ENCODE data around the gene AMIGO1. TPM values are rescaled to one million over a fixed set of nuclear protein-coding genes. Genes with fewer than 3 reads are reported as not detected.
A peak's percentile ranks its signal among the peaks of the same experiment; 100 is the strongest.

AMIGO1 gene, protein sequence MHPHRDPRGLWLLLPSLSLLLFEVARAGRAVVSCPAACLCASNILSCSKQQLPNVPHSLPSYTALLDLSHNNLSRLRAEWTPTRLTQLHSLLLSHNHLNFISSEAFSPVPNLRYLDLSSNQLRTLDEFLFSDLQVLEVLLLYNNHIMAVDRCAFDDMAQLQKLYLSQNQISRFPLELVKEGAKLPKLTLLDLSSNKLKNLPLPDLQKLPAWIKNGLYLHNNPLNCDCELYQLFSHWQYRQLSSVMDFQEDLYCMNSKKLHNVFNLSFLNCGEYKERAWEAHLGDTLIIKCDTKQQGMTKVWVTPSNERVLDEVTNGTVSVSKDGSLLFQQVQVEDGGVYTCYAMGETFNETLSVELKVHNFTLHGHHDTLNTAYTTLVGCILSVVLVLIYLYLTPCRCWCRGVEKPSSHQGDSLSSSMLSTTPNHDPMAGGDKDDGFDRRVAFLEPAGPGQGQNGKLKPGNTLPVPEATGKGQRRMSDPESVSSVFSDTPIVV
- 19.3 TPM for total RNA-seq
- long read RNA-seq, full-length matches to known transcripts = 39 of 64 reads
- long read RNA-seq, partial matches to known transcripts = 2 of 64 reads
- long read RNA-seq, other reads (novel, unspliced or antisense) = 23 of 64 reads

DNA sequence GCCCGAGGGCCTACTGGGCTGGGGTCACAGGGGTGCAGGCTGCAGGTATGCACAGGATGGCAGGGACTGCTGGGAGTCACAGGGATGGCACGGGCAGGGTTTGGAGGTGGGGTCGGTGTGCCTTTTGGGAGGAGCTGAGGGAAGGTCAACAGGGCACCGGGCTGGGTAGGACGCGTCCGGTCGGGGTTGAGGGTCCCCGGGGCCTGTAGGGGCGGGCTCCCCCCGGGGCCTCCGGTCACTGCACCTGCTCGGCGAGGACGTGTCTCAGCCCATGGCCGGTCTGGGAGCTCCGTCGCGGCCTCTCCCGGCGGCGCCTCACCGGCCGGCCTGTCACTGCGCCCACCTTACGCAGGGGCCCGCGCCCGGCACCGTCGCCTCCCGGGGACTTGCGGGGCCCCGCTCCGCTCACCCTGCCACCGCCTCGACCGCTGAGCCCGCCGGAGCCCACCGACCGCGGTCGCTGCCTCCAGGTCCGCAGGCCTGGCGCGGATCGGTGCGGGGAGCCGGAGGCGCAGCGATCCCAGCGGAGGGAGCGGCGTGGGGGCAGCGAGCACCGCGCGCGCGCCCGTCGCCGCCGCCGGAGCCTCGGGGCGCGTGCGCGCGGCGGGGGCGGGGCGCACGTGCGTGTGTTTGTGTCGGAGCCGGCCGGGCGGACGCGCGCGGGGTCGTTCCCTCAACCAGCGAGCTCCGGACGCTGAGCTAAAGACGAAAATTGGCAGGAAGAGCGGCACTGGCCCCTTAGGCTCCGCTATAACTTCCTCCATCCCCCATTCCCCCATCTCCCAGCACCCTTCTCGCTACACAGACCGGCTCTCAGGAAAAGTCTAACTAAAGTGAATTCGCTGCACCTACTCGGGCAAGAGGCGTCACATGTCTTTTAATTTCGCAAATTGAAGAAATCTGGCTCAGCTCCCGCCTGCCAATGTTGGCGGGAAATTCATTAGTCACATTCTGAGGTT lies at the start of gene AMIGO1:
TSS of gene AMIGO1 (minus strand) at position 552 of the 959 bp plus-strand sequence. CDS start 815 bp downstream, outside the sequence.
- ATAC-seq (ENCODE audit: poor library complexity) = peak; percentile 94
- peak; percentile 84 for DNase-seq
- intact Hi-C loops (cut with DNase I) = no loop called here

DNA sequence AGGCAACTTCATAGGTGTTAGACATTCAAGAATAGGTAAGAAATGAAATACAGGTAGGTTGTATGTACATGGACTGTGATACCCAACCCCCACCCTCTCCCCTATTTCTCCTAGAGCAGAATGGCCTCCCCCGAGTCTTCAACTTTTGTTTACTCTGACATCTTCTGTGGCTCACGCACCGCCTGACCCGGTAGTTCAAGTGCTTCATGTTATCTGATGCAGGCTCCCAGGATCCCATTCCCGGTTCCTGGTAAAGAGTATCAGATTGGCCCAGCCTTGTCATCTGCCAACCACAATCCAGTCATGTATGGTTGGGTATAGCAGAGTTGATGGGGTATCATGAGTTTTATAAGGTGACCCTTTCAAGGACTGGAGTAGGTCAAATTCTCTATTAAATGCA lies 48.0 kb upstream of the AMIGO1 start:
- DNase-seq = no peak
- intact Hi-C loops (cut with DNase I) = no loop called here
- ATAC-seq (ENCODE audit: poor library complexity) = no peak

DNA sequence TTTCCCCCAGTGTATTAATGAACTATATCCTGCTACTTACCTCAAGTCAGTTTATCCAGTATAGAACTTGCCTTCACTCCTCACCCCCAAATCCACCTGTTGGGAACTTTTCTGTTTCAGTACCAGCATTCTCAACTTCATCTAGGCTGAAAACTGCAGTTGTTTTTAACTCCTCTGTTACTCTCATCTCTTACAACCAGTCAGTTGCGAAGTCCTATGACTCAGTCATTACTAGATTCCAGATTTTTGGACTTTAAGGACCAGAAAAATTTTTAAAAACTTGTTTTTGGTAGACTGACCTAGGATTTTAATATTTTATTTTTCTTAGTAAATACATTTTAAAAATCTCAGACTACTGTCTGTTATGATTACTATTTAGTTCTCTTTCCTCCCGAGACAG lies 47.0 kb upstream of the AMIGO1 start:
- ATAC-seq (ENCODE audit: poor library complexity) = no peak
- intact Hi-C loops (cut with DNase I) = no loop called here
- no peak for DNase-seq

DNA sequence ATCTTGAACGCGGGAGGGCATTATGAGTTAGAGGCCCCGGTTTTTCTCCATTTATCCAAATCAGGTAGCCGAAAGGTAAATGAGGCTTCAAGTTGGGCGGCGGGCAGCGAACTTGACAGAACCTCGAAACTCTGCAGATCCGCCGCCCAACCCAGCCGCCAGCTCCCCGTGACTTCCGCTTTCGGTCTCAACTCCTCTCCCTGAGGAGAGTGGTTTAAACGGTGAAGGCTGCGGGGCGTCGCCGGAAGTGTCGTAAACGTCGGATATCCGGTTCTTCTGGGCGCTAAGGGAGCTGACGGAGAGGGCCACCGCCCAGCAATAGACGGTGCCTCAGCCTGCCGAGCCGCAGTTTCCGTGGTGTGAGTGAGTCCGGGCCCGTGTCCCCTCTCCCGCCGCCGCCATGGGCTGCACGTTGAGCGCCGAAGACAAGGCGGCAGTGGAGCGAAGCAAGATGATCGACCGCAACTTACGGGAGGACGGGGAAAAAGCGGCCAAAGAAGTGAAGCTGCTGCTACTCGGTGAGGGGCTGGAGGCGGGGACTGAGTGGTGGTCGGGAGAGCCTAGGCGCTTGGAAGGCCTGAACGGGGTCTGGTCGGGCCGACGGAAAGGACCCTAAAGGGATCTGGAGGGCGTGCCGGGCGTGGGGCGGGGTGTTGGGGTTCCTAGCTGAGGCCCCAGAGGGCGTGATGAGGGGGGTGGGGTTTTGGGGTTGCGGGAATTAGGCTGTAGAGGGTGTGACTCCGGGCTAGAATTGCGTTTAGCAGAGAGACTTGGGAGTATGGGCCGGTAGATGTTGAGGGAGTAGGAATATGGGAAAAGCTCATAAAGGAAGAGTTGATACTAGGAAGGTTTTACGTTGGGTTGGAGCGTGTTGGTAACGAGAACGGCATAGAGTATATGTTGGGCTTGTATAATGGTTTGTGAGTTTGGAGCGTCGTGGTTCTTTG lies 39.1 kb upstream of the AMIGO1 start, which contains the start of gene GNAI3:
TSS of gene GNAI3 (plus strand) at position 295 of the 947 bp plus-strand sequence. CDS start at position 401, 106 bp downstream.
- intact Hi-C loops (cut with DNase I) = loop anchor here (5.0 kb wide), 2 partner anchors 84 to 434 kb away; partner anchors contain the start of gene AHCYL1
- ATAC-seq (ENCODE audit: poor library complexity) = peak; percentile 97
- DNase-seq = peak; percentile 98

DNA sequence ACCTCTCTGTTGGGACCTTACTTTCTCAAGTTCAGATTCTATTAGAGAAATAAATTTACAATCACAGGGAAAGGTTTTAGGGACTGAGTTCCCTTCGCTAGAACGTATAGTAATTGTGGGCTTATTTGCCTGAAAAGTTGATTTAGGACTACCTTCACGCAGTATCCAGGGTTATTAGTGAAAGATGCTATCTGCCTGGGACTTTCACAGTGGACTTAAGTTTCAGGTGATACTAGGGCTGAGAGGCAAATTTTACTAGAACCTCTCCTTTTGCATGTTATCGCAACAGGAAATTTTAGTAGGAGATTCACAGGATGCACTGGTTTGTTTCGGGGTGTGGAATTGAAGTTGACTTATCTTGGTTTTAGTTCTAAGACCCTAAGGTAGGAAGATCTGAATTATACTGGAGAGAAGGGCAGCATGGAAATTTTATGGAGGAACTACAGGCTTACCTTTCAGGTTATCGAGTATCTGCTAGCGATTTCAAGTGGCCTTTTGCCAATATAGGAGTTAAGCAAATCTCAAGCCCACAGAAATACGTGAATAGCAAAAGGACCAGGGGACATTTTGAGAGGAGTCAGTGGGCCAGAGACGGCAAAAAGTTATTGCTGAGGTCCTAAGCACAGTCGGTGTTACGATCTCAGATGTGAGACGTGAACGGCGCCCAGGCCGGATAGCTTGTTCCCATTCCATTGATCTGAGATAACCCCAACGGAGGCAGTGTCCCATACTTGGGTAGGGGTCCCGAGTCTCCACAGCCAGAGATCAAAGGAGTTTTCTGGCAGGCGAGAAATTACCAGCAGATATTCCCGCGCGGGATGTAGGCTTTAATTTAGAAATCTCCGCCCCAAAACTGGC lies 38.2 kb upstream of the AMIGO1 start:
- intact Hi-C loops (cut with DNase I) = loop anchor here (2.0 to 5.0 kb wide), 3 partner anchors 85 to 435 kb away; partner anchors contain the start of gene AHCYL1
- DNase-seq = no peak

DNA sequence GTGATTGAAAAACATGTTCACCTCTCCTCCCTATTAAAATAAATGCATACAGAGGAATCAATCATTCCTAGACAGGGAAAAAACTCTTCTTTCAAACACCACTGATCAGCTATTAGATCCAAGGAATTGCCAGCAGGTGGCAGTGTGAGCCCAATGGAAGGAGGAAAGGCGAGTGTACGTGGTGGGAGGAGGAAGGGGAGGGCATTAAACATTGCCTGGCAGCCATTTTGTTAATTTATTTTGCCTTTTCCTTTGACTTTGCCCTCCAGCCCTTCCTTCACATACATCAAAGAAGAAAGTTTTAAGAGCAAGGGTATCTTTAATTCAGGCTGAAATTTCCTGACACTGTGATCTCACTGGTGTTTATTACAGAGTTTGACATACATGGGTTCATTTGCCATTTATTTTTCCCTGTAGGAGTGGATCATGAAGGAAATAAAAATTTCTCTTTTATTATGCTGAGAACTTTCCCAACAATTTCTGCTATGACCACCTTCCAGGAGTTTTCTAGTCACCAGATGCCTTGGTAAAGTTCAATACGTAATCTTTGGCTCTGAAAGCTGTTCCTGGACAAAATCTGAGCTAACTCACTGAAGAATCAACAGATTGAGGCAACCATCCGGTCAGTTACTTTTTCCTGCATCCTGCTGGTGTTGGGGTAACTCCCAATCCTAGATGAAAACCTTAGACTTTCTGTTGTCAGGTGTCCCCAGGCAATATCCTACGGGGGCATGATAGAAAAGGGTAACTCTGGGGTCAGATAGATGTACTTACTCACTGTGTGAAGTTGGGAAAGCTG lies 37.0 kb upstream of the AMIGO1 start:
- ATAC-seq (ENCODE audit: poor library complexity) = peak; percentile 77
- DNase-seq = peak; percentile 88
- intact Hi-C loops (cut with DNase I) = loop anchor here (2.0 to 5.0 kb wide), 3 partner anchors 86 to 436 kb away; partner anchors contain the start of gene AHCYL1

More for the DNA sequence above, 38.2 kb upstream of the AMIGO1 start:
- ATAC-seq (ENCODE audit: poor library complexity) = peak; percentile 30

DNA sequence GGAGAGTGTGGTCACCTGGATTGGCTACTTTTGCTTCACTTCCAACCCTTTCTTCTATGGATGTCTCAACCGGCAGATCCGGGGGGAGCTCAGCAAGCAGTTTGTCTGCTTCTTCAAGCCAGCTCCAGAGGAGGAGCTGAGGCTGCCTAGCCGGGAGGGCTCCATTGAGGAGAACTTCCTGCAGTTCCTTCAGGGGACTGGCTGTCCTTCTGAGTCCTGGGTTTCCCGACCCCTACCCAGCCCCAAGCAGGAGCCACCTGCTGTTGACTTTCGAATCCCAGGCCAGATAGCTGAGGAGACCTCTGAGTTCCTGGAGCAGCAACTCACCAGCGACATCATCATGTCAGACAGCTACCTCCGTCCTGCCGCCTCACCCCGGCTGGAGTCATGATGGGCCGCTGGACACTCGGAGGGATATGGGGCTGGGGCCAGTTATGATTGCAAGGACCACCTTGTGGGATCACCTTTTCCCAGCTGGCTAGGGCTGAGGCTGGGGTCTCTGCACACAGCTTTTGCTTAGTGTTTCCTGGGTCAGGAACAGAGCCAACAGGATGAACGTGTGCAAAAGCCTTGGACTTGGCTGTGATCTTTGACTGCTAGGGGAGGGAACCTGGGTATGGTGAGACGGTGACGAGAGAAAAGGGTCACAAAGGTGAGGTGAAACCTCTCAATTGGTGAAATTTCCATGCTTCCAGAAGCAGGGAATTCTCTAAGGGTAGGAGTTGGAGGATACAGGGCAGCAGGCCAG lies 34.6 kb upstream of the AMIGO1 start:
- ATAC-seq (ENCODE audit: poor library complexity) (no peak), DNase-seq (no peak)
- intact Hi-C loops (cut with DNase I) = no loop called here

DNA sequence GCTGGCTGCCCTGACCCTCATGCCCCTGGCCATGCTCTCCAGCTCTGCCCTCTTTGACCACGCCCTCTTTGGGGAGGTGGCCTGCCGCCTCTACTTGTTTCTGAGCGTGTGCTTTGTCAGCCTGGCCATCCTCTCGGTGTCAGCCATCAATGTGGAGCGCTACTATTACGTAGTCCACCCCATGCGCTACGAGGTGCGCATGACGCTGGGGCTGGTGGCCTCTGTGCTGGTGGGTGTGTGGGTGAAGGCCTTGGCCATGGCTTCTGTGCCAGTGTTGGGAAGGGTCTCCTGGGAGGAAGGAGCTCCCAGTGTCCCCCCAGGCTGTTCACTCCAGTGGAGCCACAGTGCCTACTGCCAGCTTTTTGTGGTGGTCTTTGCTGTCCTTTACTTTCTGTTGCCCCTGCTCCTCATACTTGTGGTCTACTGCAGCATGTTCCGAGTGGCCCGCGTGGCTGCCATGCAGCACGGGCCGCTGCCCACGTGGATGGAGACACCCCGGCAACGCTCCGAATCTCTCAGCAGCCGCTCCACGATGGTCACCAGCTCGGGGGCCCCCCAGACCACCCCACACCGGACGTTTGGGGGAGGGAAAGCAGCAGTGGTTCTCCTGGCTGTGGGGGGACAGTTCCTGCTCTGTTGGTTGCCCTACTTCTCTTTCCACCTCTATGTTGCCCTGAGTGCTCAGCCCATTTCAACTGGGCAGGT lies 33.9 kb upstream of the AMIGO1 start:
- intact Hi-C loops (cut with DNase I) = no loop called here
- ATAC-seq (ENCODE audit: poor library complexity) (no peak), DNase-seq (no peak)

DNA sequence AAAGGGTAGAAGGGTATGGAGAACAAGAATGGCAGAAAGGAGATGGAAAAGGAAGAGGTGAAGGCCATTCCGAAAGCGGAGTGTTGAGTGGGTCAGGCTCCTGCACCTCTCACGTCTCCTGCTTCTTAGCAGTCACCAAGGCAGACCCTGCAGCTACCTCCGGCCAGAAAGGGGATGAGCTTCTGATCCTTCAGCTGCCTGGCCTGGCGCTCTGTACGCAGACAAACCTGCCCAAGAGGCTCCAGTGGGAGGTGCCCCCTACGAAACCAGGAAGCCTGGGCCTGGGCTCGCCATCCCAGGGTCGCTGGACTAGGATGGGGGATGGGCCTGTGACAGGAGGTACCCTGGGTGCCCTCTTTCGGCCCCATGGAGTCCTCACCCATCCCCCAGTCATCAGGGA lies 33.1 kb upstream of the AMIGO1 start:
- intact Hi-C loops (cut with DNase I) = no loop called here

DNA sequence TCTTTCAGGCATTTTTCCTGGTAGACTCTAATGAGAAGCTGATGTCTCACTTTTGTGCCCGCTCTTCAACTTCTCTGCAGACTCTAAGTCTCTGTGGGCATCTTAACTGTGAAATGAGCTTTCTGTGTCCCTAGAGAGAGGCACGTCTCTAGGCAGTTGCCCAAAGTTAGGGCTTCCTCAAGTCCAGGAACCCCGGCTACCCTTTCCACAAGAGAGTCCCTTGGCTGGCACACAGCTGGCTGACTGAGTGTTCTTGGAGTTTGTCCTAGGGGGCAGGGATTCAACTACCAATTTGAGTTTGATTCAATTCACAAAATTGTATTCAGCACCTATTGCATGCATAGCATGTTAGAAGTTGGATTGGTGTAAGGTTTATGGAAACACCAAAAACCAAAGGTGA lies 31.6 kb upstream of the AMIGO1 start:
- intact Hi-C loops (cut with DNase I) = no loop called here
- DNase-seq = no peak

More for the DNA sequence above, 33.1 kb upstream of the AMIGO1 start:
- ATAC-seq (ENCODE audit: poor library complexity) = no peak
- DNase-seq = no peak

DNA sequence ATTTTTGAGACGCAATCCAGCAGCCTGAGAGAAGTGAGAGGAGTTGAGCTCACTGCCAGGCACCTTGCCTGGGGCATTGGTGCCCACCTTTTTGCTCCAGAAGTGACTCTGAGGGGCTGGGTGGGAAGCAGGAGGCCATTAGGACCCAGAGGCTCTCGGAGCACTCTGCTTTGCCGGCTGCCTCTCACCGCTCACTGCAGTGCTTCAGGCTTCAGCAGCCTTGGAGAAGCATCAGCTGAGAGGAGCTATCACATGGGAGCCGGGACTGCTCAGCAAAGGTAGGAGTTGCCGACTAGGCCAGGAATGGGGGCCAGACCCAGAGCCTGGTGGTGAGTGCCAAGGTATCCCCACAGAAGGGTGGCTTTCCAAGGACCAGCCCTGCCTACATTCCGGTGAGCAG lies 30.1 kb upstream of the AMIGO1 start, which contains the start of gene GPR61:
TSS of gene GPR61 (plus strand) at position 197 of the 400 bp plus-strand sequence. CDS start 3,151 bp downstream, outside the sequence.
- ATAC-seq (ENCODE audit: poor library complexity) (no peak), DNase-seq (no peak)
- intact Hi-C loops (cut with DNase I) = loop anchor here (10.0 kb wide), 1 partner anchor 265 kb away; no protein-coding TSS in a partner anchor

More for the DNA sequence above, 31.6 kb upstream of the AMIGO1 start:
- ATAC-seq (ENCODE audit: poor library complexity) = no peak

DNA sequence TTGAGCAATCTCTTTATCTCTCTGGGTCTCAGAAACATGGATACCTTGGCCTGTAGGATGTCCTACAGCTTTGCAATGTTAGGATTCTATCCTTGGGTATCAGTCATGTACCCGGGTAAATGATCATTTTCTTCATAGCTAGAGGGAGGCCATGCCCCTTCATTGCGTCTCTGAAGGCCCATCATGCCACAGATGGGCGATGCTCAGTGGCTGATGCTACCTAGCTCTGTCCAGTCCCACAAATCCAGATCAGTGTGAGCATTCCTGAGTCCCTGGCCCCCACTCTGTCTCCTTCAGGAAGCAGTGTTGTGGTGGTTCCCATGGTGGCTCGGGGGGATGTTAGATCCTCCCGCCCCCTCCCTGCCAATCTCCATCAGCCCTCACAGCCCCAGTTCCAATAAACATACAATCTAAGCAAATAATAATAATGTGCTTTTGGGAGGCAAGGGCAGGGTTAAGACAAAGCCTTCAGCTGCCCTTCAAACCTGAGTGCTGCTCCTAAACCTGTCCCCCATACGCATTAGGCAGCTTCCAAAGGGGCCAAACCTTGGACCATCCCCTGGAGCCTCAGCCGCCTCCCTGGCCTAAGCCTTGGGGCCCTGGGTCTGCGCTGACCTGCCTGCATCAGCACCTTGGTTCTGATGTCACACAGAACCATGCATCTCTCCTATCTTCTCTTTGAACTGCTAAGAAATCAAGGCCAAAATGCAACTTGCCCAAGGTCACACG lies 29.5 kb upstream of the AMIGO1 start:
- intact Hi-C loops (cut with DNase I) = loop anchor here (10.0 kb wide), 1 partner anchor 264 kb away; no protein-coding TSS in a partner anchor

DNA sequence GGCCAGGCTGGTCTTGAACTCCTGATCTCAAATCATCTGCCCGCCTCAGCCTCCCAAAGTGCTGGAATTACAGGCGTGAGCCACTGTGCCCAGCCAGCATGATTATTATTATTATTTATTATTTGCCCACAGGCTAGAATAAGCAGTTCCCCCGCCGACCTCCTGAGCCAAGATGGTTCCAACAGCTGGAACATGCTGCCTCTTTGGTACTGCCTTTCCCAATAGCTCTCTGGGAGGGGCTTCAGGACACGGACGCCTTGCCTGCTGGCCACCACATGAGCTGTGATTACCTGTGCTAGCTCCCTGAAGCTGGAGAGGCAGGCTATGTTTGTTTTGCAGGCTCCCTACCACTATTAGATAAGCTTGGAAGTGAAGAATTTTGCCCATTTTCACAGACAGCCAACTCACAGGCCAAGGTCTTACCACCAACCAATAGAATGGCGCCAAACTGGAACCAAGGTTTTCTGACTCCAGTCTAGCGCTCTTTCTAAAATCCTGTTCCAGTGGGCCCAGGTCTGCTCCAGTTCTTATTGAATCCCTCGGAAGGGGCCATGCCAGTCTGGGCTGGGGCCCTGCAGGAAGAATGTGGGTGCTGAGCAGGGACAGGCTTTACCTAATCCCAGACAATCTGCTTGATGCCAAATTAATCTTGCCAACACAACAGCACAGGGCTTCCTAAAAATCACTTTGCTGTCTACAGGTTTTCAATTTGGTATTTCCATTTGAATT lies 28.1 kb upstream of the AMIGO1 start:
- ATAC-seq (ENCODE audit: poor library complexity) (no peak), DNase-seq (no peak)
- intact Hi-C loops (cut with DNase I) = loop anchor here (10.0 kb wide), 1 partner anchor 263 kb away; no protein-coding TSS in a partner anchor

More for the DNA sequence above, 29.5 kb upstream of the AMIGO1 start:
- ATAC-seq (ENCODE audit: poor library complexity) (no peak), DNase-seq (no peak)
